PC-9 (cell line): ENCODE data around the gene CCDC181. TPM values are rescaled to one million over a fixed set of nuclear protein-coding genes. Genes with fewer than 3 reads are reported as not detected.

Experiments
- BruUV-seq: library from RNA; stranded (reverse); fragments of 400-500 nt; replicated peaks from 2 replicates; lab custom pipeline; 2021; lab: Mats Ljungman, UMichigan
- CTCF ChIA-PET: fragments of 300-600 bp; sonication (Branson Sonifier 250); formaldehyde crosslinking; loops from one replicate; lab custom pipeline; 2022; ENCODE audit warnings: antibody characterized with exemption; lab: Charles Lee
- POLR2A ChIA-PET: fragments of 300-600 bp; sonication (Branson Sonifier 250); formaldehyde crosslinking; loops from one replicate; lab custom pipeline; 2022; ENCODE audit warnings: antibody characterized with exemption; ENCODE audit not compliant: unreplicated experiment; lab: Charles Lee
- DNase-seq, 2 experiments: peaks; one replicate each; pipeline versions ENCODE4 v3.0.0 to v3.0.0-alpha.2; 2015 to 2022; ENCODE audit warnings: mixed read lengths in 1 of 2
- H2AFZ ChIP-seq: fragments of 200-600 bp; sonication (generic); 2 replicates; pipeline ENCODE4 v1.8.1; 2017; ENCODE audit warnings: antibody characterized with exemption
- H3F3A ChIP-seq: fragments of 200-600 bp; sonication (generic); 2 replicates; pipeline ENCODE4 v1.8.1; 2017; ENCODE audit warnings: antibody characterized with exemption, mild to moderate bottlenecking, low read depth; ENCODE audit not compliant: insufficient read depth
- H3K27ac ChIP-seq: fragments of 200-600 bp; sonication (generic); 2 replicates; pipeline ENCODE4 v1.6.1; 2016; ENCODE audit warnings: mixed run types
- H3K27me3 ChIP-seq: fragments of 200-600 bp; sonication (generic); 2 replicates; pipeline ENCODE4 v1.6.1; 2016; ENCODE audit warnings: low read depth, mixed run types; ENCODE audit not compliant: insufficient read depth
- H3K36me3 ChIP-seq: fragments of 200-600 bp; sonication (generic); 2 replicates; pipeline ENCODE4 v1.6.1; 2016; ENCODE audit warnings: low read depth, mixed run types
- H3K4me1 ChIP-seq: fragments of 200-600 bp; sonication (generic); replicated peaks from 2 replicates; pipeline ENCODE4 v1.6.1; 2016; ENCODE audit warnings: mixed run types; ENCODE audit not compliant: insufficient read depth
- H3K4me2 ChIP-seq: fragments of 200-600 bp; sonication (generic); 2 replicates; pipeline ENCODE4 v1.6.1; 2017; ENCODE audit warnings: mixed run types
- H3K4me3 ChIP-seq: fragments of 200-600 bp; sonication (generic); 2 replicates; pipeline ENCODE4 v1.6.1; 2016; ENCODE audit warnings: mixed run types
- H3K79me2 ChIP-seq: fragments of 200-600 bp; sonication (generic); 2 replicates; pipeline ENCODE4 v1.6.1; 2017; ENCODE audit warnings: low read depth, mixed run types
- H3K9me2 ChIP-seq: fragments of 200-600 bp; sonication (generic); 2 replicates; pipeline ENCODE4 v1.8.1; 2017; ENCODE audit warnings: mild to moderate bottlenecking; ENCODE audit not compliant: insufficient read depth
- H3K9me3 ChIP-seq: fragments of 200-600 bp; sonication (generic); 2 replicates; pipeline ENCODE4 v1.8.1; 2016; ENCODE audit warnings: low read depth; ENCODE audit not compliant: insufficient read depth
- H4K20me1 ChIP-seq: fragments of 200-600 bp; sonication (generic); 2 replicates; pipeline ENCODE4 v1.8.1; 2017; ENCODE audit not compliant: insufficient read depth
- EZH2 ChIP-seq: fragments of 200-600 bp; sonication (generic); IDR thresholded peaks from 2 replicates; pipeline ENCODE4 v1.8.0; 2017; ENCODE audit warnings: antibody characterized with exemption, low read depth
- intact Hi-C: fragments of 100-400 bp; cut with micrococcal nuclease; formaldehyde crosslinking; loops from one replicate; pipeline ENCODE4 v1.10.0; 2022; ENCODE audit not compliant: unreplicated experiment
- total RNA-seq: library from RNA; stranded (reverse); gene quantifications from 2 replicates; pipeline ENCODE4 v1.2.3, GENCODE V29; 2021
- TF ChIP-seq, protein P1 (sequence below): fragments of 200-600 bp; sonication (generic); conservative IDR thresholded peaks from 2 replicates; pipeline ENCODE4 v1.6.1; 2017; ENCODE audit warnings: mixed run types, antibody characterized with exemption, mild to moderate bottlenecking, moderate library complexity

Gene CCDC181
- total RNA-seq, 1 experiment from 2014 or later: 0.37 TPM

DNA sequence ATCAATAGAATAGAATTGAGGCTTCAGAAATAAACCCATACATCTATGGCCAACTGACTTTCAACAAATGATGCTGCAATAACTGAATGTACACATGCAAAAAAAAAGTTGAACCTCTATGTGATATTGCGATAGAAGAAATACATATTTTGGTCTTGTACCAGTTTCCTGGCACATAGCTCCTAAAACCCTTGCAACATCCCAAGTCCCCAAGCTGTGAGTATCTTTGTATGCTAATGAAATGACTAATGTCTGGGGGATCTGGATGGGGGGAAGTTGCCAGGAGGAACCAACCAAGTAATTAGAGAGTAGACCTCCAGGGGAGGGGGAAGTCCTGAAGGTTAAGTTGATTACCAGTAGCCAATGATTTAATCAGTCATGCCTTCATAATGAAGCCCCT lies 34.9 kb downstream of the CCDC181 start:
- H3K79me2 ChIP-seq: no peaks in the 10 kb centered on the region
- BruUV-seq: no TSS peak
- H3K27me3 ChIP-seq: no peaks in the 10 kb centered on the region
- H3K4me3 ChIP-seq: no peak overlapping the region
- H3K4me1 ChIP-seq: no peaks in the 10 kb centered on the region
- peaks cover 8% of the 10 kb centered on the region; the same call in 1 of the 2 replicates for H3K36me3 ChIP-seq
- DNase-seq: no peak
- H3K9me2 ChIP-seq: no peaks in the 10 kb centered on the region
- H4K20me1 ChIP-seq: no peaks in the 10 kb centered on the region
- TF ChIP-seq, protein P1, sequence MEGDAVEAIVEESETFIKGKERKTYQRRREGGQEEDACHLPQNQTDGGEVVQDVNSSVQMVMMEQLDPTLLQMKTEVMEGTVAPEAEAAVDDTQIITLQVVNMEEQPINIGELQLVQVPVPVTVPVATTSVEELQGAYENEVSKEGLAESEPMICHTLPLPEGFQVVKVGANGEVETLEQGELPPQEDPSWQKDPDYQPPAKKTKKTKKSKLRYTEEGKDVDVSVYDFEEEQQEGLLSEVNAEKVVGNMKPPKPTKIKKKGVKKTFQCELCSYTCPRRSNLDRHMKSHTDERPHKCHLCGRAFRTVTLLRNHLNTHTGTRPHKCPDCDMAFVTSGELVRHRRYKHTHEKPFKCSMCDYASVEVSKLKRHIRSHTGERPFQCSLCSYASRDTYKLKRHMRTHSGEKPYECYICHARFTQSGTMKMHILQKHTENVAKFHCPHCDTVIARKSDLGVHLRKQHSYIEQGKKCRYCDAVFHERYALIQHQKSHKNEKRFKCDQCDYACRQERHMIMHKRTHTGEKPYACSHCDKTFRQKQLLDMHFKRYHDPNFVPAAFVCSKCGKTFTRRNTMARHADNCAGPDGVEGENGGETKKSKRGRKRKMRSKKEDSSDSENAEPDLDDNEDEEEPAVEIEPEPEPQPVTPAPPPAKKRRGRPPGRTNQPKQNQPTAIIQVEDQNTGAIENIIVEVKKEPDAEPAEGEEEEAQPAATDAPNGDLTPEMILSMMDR: no peak
- H3K9me3 ChIP-seq: no peaks in the 10 kb centered on the region
- ChIA-PET POLR2A (no interaction called here), CTCF (no interaction called here)
- H3K27ac ChIP-seq: no peak overlapping the region
- intact Hi-C loops: no loop called here
- H2AFZ ChIP-seq: no peak overlapping the region
- no peak overlapping the region for H3K4me2 ChIP-seq
- H3F3A ChIP-seq: 0 out of 2 replicates have a peak, but pooled peaks cover 4% of the 10 kb centered on the region

DNA sequence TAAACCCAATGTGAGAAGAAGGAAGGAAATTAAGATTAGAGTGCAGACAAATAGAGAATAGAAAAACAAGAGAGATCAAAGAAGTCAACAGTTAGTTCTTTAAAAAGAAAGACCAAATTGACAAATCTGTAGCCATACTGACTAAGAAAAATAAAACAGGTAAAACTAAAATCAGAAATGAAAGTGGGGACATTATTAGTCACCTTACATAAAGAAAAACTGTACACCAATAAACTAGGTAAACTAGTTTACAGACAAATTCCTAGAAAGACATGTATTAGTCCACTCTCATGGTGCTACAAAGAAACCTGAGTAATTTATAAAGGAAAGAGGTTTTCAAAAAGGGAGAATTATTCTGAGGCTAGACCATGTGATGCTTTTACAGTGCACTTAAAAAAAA lies 37.0 kb downstream of the CCDC181 start:
- Histone ChIP-seq H3K79me2 (no peaks in the 10 kb centered on the region), H3K27me3 (no peaks in the 10 kb centered on the region), H3K9me2 (no peaks in the 10 kb centered on the region), H2AFZ (no peak overlapping the region), H3K36me3 (peaks cover 13% of the 10 kb centered on the region), H3K4me3 (no peak overlapping the region), H4K20me1 (no peaks in the 10 kb centered on the region), H3K9me3 (no peaks in the 10 kb centered on the region), H3F3A (peaks cover 8% of the 10 kb centered on the region; the same call in 1 of the 2 replicates), H3K27ac (no peak overlapping the region), H3K4me1 (no peaks in the 10 kb centered on the region), H3K4me2 (no peak overlapping the region)
- CTCF ChIA-PET: interaction anchor here (0.5 kb wide), 1 partner anchor 75 kb away, joined by 3 read pairs; no protein-coding TSS in a partner anchor
- BruUV-seq: no TSS peak
- POLR2A ChIA-PET: no interaction called here
- DNase-seq: no peak
- TF ChIP-seq EZH2: no peak
- TF ChIP-seq, protein P1: no peak
- intact Hi-C loops: no loop called here

DNA sequence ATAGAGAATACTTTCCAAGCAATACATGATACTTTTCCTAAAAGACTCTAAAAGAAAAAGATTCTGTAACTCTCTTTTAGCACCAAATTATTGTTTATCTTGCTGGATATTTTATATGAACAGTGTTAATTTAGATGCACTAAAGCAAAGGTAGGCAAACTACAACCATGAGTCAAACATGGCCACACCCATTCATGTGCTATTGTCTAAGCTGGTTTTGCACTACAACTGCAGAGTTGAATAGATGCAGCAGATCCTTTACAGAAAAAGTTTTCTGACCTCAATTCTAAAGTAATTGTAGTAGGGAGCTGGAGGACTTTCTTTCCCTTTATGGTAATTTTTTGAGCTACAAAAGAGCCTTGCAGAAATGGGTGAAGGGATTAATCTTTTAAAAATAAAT lies 39.9 kb downstream of the CCDC181 start:
- Histone ChIP-seq H3K79me2 (no peaks in the 10 kb centered on the region), H3K9me2 (no peaks in the 10 kb centered on the region), H2AFZ (no peak overlapping the region), H3K4me3 (no peak overlapping the region), H4K20me1 (no peaks in the 10 kb centered on the region), H3K4me1 (no peaks in the 10 kb centered on the region), H3K4me2 (no peak overlapping the region), H3F3A (peaks cover 8% of the 10 kb centered on the region; the same call in 1 of the 2 replicates), H3K36me3 (peaks cover 13% of the 10 kb centered on the region), H3K27ac (no peak overlapping the region), H3K27me3 (no peaks in the 10 kb centered on the region), H3K9me3 (no peaks in the 10 kb centered on the region)
- ChIA-PET CTCF (interaction anchor here (0.6 kb wide), 1 partner anchor 39 kb away, joined by 7 read pairs; no protein-coding TSS in a partner anchor), POLR2A (interaction anchor here (0.7 kb wide), 2 partner anchors 416 to 678 kb away, joined by 4 to 7 read pairs; no protein-coding TSS in a partner anchor)
- DNase-seq: no peak
- no TSS peak for BruUV-seq
- intact Hi-C loops: no loop called here
- TF ChIP-seq, protein P1: no peak
- no peak for TF ChIP-seq EZH2
